SK-N-MC (cell line): ENCODE results near the gene FIBCD1.

Experiments used
- EZH2 ChIP-seq: fragments of 200-600 bp; sonication (generic); IDR thresholded peaks from one replicate; pipeline ENCODE4 v1.6.1; 2017; ENCODE audit warnings: antibody characterized with exemption
- FOXP2 ChIP-seq: optimal IDR thresholded peaks from 2 replicates; pipeline ENCODE3; 2011; ENCODE audit warnings: mild to moderate bottlenecking, moderate library complexity; ENCODE audit not compliant: insufficient read depth; ENCODE audit errors: extremely low read length, control extremely low read depth
- POLR2AphosphoS5 ChIP-seq: IDR thresholded peaks from 2 replicates; pipeline ENCODE4 v1.6.1; 2012; ENCODE audit warnings: mild to moderate bottlenecking, low read depth, low read length, borderline replicate concordance

DNA sequence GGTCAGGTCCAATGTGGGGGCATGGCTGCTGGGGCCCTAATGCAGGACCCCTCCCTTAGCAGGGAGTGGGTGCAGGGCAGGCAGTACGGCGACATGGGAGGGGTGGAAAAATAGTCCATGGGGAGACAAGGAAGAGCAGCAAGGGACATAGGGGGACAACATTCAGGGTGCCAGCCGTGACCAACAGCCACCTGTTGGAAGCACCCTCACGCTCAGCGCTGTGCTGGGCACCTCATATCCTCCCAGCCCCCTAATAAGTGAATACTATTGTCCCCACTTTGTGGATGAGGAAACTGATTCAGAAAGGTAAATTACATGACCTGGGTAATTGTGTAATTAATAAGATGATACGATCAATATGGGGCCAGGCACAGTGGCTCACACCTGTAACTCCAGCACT lies 3.0 kb upstream of the FIBCD1 start:
- no peak for TF ChIP-seq POLR2AphosphoS5
- TF ChIP-seq EZH2: no peak
- TF ChIP-seq FOXP2: no peak
